Measurements from ENCODE around the gene TEAD1.

The TEAD1 gene

GRCh38 chr11:12971955-12972354 is 297.7 kb downstream of the TEAD1 start:
- DNase-seq (ENCODE audit: insufficient read length, low spot score) (no peak), FAIRE-seq (no peak)
- no peak for TF ChIP-seq CTCF (IDR thresholded peaks at IDR 0.05; ENCODE audit: insufficient read depth, missing control alignments)

- no peak for DNase-seq (ENCODE audit: insufficient read length, low spot score)
- TF ChIP-seq CTCF (IDR thresholded peaks at IDR 0.05; ENCODE audit: insufficient read depth, missing control alignments): no peak
- no peak for FAIRE-seq
These were observed 299.4 kb downstream of the TEAD1 start for GRCh38 chr11:12973528-12974181.

GRCh38 chr11:12975195-12975594 is 301.0 kb downstream of the TEAD1 start:
- no peak for TF ChIP-seq CTCF (IDR thresholded peaks at IDR 0.05; ENCODE audit: insufficient read depth, missing control alignments)
- no peak for DNase-seq (ENCODE audit: insufficient read length, low spot score)

GRCh38 chr11:12979928-12980689 is 305.9 kb downstream of the TEAD1 start:
- DNase-seq (ENCODE audit: insufficient read length, low spot score): no peak

More at GRCh38 chr11:12975195-12975594, 301.0 kb downstream of the TEAD1 start:
- no peak for FAIRE-seq

GRCh38 chr11:12981676-12982522 is 307.7 kb downstream of the TEAD1 start:
- DNase-seq (ENCODE audit: insufficient read length, low spot score) (no peak), FAIRE-seq (no peak)
- no peak for TF ChIP-seq CTCF (IDR thresholded peaks at IDR 0.05; ENCODE audit: insufficient read depth, missing control alignments)

More at GRCh38 chr11:12979928-12980689, 305.9 kb downstream of the TEAD1 start:
- no peak for TF ChIP-seq CTCF (IDR thresholded peaks at IDR 0.05; ENCODE audit: insufficient read depth, missing control alignments)
- no peak for FAIRE-seq

GRCh38 chr11:12983336-12983735 is 309.1 kb downstream of the TEAD1 start:
- FAIRE-seq (no peak), DNase-seq (ENCODE audit: insufficient read length, low spot score) (no peak)
- no peak for TF ChIP-seq CTCF (IDR thresholded peaks at IDR 0.05; ENCODE audit: insufficient read depth, missing control alignments)
